Measurements from ENCODE around the gene RIMBP2. TPM values are rescaled to one million over a fixed set of nuclear protein-coding genes. Genes with fewer than 3 reads are reported as not detected.
"Not testable (repeated sequence)": the region's sequence is repeated elsewhere in the genome, so short reads cannot be mapped to it uniquely, and the experiment has no call there.

RIMBP2 gene
- total and polyA plus RNA-seq, 9 of the 15 experiments (the other 6 are each of a cell fraction or from before 2014, with no cell fraction given): not detected

- TF ChIP-seq ZNF175 (CRISPR knock-in tag; IDR thresholded peaks at IDR 0.05; ENCODE audit: low read depth): no peak
- no peak for TF ChIP-seq ELF4 (CRISPR knock-in tag; IDR thresholded peaks at IDR 0.05)
- TF ChIP-seq ZNF695 (CRISPR knock-in tag; IDR thresholded peaks at IDR 0.05): no peak
- TF ChIP-seq, protein P1, sequence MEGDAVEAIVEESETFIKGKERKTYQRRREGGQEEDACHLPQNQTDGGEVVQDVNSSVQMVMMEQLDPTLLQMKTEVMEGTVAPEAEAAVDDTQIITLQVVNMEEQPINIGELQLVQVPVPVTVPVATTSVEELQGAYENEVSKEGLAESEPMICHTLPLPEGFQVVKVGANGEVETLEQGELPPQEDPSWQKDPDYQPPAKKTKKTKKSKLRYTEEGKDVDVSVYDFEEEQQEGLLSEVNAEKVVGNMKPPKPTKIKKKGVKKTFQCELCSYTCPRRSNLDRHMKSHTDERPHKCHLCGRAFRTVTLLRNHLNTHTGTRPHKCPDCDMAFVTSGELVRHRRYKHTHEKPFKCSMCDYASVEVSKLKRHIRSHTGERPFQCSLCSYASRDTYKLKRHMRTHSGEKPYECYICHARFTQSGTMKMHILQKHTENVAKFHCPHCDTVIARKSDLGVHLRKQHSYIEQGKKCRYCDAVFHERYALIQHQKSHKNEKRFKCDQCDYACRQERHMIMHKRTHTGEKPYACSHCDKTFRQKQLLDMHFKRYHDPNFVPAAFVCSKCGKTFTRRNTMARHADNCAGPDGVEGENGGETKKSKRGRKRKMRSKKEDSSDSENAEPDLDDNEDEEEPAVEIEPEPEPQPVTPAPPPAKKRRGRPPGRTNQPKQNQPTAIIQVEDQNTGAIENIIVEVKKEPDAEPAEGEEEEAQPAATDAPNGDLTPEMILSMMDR (IDR thresholded peaks at IDR 0.05 in 2 of 3, conservative IDR thresholded peaks at IDR 0.05 in 1 of 3; ENCODE audit: insufficient read depth in 2 of 3, low read depth in 1 of 3, low read length in 3 of 3): no peak
- no peak for TF ChIP-seq ZFPM2 (CRISPR knock-in tag; IDR thresholded peaks at IDR 0.05)
- TF ChIP-seq NFXL1 (CRISPR knock-in tag; IDR thresholded peaks at IDR 0.05): no peak
- TF ChIP-seq, protein P2, sequence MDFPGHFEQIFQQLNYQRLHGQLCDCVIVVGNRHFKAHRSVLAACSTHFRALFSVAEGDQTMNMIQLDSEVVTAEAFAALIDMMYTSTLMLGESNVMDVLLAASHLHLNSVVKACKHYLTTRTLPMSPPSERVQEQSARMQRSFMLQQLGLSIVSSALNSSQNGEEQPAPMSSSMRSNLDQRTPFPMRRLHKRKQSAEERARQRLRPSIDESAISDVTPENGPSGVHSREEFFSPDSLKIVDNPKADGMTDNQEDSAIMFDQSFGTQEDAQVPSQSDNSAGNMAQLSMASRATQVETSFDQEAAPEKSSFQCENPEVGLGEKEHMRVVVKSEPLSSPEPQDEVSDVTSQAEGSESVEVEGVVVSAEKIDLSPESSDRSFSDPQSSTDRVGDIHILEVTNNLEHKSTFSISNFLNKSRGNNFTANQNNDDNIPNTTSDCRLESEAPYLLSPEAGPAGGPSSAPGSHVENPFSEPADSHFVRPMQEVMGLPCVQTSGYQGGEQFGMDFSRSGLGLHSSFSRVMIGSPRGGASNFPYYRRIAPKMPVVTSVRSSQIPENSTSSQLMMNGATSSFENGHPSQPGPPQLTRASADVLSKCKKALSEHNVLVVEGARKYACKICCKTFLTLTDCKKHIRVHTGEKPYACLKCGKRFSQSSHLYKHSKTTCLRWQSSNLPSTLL (IDR thresholded peaks at IDR 0.05): no peak
- in situ Hi-C loops (cut with MboI) (no loop called here), intact Hi-C loops (cut with micrococcal nuclease) (no loop called here)
- Histone ChIP-seq H3K4me3 (no peak overlapping the region), H3K9me3 (replicated peaks; ENCODE audit: control insufficient read depth, insufficient read depth, low read depth, low read length) (no peaks in the 10 kb centered on the region), H3K27ac (ENCODE audit: extremely low read depth, low read depth, low read length) (no peak overlapping the region), H3K36me3 (ENCODE audit: control insufficient read depth, insufficient read depth, low read length) (no peaks in the 10 kb centered on the region), H3K9ac (ENCODE audit: insufficient read depth in 1 of 2, low read depth in 2 of 2, low read length in 2 of 2) (no peak overlapping the region), H3K4me1 (replicated peaks in 1 of 2; ENCODE audit: control insufficient read depth in 2 of 2, insufficient read depth in 2 of 2, low read length in 2 of 2) (peaks cover 0 to 5% of the 10 kb centered on the region in 2 experiments; a peak in 2 of 5 replicates), H3K79me2 (ENCODE audit: control insufficient read depth, insufficient read depth, low read length) (no peaks in the 10 kb centered on the region), H2AFZ (ENCODE audit: low read depth, low read length) (no peak overlapping the region), H3K27me3 (ENCODE audit: control insufficient read depth in 2 of 2, insufficient read depth in 2 of 2, low read length in 2 of 2) (peaks cover 37 to 77% of the 10 kb centered on the region in 2 experiments), H4K20me1 (replicated peaks; ENCODE audit: control insufficient read depth, insufficient read depth, low read length) (0 out of 2 replicates have a peak, but pooled peaks cover 1% of the 10 kb centered on the region), H3K4me2 (ENCODE audit: insufficient read depth, low read length) (no peak overlapping the region), H3K9me1 (ENCODE audit: control insufficient read depth, insufficient read depth, low read length) (no peaks in the 10 kb centered on the region)
- CTCF ChIA-PET (ENCODE audit: low intra/inter-chr PET ratio): no interaction called here
- BruUV-seq (replicated peaks): no TSS peak
- no peak for ATAC-seq
- POLR2A ChIA-PET: no interaction called here
- under 1% methylated on average over 16 of the region's 16 CpGs for whole genome bisulfite sequencing (ENCODE audit: insufficient coverage, low coverage, missing lambda C conversion rate)
- FAIRE-seq: no peak
- DNase-seq (ENCODE audit: extremely low read depth in 1 of 4, low spot score in 3 of 4): no peak
These were observed 69.3 kb downstream of the RIMBP2 start for GRCh38 chr12:130646716-130647370.

GRCh38 chr12:130646191-130646590, 69.9 kb downstream of the RIMBP2 start:
- ATAC-seq; H3K4me3 ChIP-seq; H3K79me2 ChIP-seq (ENCODE audit: control insufficient read depth, insufficient read depth, low read length); H4K20me1 ChIP-seq (replicated peaks; ENCODE audit: control insufficient read depth, insufficient read depth, low read length); H2AFZ ChIP-seq (ENCODE audit: low read depth, low read length); DNase-seq (ENCODE audit: extremely low read depth in 1 of 4, low spot score in 3 of 4); H3K9ac ChIP-seq (ENCODE audit: insufficient read depth in 1 of 2, low read depth in 2 of 2, low read length in 2 of 2); BruUV-seq (replicated peaks); H3K9me3 ChIP-seq (replicated peaks; ENCODE audit: control insufficient read depth, insufficient read depth, low read depth, low read length); in situ Hi-C loops (cut with MboI); FAIRE-seq; H3K9me1 ChIP-seq (ENCODE audit: control insufficient read depth, insufficient read depth, low read length); H3K4me1 ChIP-seq (replicated peaks in 1 of 2; ENCODE audit: control insufficient read depth in 2 of 2, insufficient read depth in 2 of 2, low read length in 2 of 2); H3K36me3 ChIP-seq (ENCODE audit: control insufficient read depth, insufficient read depth, low read length); H3K27ac ChIP-seq (ENCODE audit: extremely low read depth, low read depth, low read length); CTCF ChIA-PET (ENCODE audit: low intra/inter-chr PET ratio); intact Hi-C loops (cut with micrococcal nuclease); H3K4me2 ChIP-seq (ENCODE audit: insufficient read depth, low read length); POLR2A ChIA-PET: not testable (repeated sequence)
- peaks cover 41 to 81% of the 10 kb centered on the region in 2 experiments for H3K27me3 ChIP-seq (ENCODE audit: control insufficient read depth in 2 of 2, insufficient read depth in 2 of 2, low read length in 2 of 2)
- 0% methylated on average over 4 of the region's 4 CpGs for WGBS (ENCODE audit: insufficient coverage, low coverage, missing lambda C conversion rate)

Data from K562 (cell line).